Prostate gland (tissue), 2 donors: Measurements from ENCODE around the gene PPP4C.

ENCODE experiments used
- CTCF ChIP-seq, 4 experiments: fragments of 200-600 bp in 2 of 4; fragments of 450-650 bp in 2 of 4; sonication (generic) in 2 of 4; IDR thresholded peaks; 1 replicate in 3 of 4; 2 replicates in 1 of 4; pipeline ENCODE4 v1.5.1; 2016 to 2019; ENCODE audit warnings: antibody characterized with exemption in 4 of 4, mild to moderate bottlenecking in 2 of 4, moderate library complexity in 2 of 4
- POLR2AphosphoS5 ChIP-seq: sonication (generic); formaldehyde crosslinking; IDR thresholded peaks from one replicate; pipeline ENCODE4 v1.6.1; 2017; ENCODE audit warnings: antibody characterized with exemption

- TF ChIP-seq CTCF (IDR thresholded peaks at IDR 0.05) = no peak
- TF ChIP-seq POLR2AphosphoS5 = no peak
Observed at GRCh38 chr16:30117768-30118167, 42.0 kb downstream of the PPP4C start.
